ENCODE results near the gene UBE3D.
"Not testable (repeated sequence)": the region's sequence is repeated elsewhere in the genome, so short reads cannot be mapped to it uniquely, and the experiment has no call there.

Gene UBE3D

GRCh38 chr6:82909551-82909950 lies 156.1 kb downstream of the UBE3D start:
- no peak for DNase-seq

- no peak for DNase-seq
Measured at GRCh38 chr6:82908661-82909060, 157.0 kb downstream of the UBE3D start.

DNA sequence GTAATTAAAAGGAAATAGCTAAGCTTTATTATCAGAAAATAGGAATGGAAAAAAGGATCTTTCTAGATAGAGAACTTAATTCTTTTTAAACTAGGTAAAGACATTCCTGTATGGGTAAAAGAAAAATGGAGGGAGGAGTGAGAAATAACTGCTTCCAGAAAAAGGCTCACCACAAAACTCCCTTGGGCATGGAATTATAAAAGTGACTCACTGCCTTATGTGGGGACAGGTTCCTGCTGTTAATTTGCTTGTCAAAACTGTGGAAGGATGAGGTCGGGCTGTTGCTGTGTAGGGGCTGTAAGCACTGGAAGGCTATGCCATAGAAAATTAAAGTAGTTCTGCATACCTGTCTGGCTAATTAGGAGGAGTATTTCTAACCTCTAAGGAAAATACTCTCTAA lies 158.7 kb downstream of the UBE3D start:
- no peak for DNase-seq

- DNase-seq: no peak
Measured at GRCh38 chr6:82906489-82906888, 159.2 kb downstream of the UBE3D start.

DNA sequence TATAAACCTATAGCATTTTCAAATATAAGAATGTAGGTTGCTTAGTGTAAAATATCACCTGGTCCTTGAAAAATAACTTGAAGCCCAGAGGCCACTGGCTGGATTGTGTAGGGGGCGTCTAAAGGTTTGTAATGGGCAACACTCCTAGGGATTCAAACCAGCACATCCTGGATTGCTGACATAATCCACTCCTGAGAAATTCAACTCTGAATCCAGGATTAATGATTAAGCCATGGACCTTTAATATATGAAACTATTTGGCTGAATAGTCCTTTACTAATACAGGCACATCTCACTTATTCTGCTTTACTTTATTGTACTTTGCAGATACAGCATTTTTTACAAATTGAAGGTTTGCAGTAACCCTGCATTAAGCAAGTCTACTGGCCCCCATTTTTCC lies 160.8 kb downstream of the UBE3D start:
- no peak for DNase-seq

DNA sequence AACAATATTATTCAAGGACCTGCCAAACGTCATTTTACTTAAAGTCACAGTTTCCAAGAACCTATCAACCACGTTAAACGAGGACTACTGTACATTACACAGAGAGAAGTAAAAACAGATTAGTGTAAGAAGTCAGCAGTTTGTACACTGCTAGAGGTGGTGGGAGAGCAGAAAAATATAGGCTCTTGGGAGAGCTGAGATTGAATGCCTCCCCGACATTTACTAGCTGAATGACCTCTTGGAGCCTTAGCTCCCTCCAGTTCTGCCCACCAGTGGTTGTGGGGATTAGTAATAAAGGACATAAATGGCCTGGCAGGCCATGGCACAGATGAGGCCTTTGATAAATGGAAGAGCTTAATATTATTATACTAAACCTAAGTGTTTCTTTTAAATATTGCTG lies 161.4 kb downstream of the UBE3D start:
- no peak for DNase-seq

DNA sequence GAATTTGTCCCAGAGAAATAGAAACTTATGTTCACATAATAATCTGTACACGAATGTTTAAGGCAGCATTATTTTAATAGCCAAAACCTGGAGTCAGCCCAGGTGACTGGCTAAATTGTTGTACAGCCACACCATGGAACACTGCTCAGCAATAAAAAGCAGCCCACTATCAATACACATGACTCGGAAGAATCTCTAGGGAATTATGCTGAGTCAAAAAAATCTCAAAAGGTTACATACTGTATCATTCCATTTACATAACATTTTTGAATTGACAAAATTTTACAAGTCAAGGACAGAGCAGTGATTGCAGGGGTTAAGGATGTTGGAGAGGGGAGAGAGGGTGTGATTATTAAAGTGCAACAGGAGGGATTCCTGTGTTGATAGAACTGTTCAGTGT lies 163.4 kb downstream of the UBE3D start:
- DNase-seq: no peak

DNA sequence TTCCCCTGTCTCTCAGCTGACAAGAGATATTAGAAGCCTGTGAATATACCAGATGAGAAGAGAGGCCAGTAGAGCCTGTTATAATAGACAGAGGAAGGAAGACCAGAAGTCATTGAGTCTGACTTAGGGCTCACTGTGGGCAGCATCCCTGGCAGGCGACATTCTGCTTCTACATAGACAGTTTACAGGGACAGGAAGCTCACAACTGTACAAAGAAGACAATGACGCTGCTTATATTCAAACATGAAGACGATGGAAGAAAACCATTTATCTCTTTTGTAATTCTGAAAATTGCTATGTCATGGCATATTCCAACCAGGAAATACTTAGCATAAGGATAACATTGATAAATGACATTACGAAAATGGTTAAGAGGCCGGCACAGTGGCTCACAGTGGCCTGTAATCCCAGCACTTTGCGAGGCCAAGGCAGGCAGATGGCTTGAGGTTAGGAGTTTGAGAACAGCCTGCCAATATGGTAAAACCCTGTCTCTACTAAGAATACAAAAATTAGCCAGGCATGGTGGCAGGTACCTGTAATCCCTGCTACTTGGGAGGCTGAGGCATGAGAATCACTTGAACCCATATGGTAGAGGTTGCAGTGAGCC lies 170.9 kb downstream of the UBE3D start:
- DNase-seq: no peak

DNA sequence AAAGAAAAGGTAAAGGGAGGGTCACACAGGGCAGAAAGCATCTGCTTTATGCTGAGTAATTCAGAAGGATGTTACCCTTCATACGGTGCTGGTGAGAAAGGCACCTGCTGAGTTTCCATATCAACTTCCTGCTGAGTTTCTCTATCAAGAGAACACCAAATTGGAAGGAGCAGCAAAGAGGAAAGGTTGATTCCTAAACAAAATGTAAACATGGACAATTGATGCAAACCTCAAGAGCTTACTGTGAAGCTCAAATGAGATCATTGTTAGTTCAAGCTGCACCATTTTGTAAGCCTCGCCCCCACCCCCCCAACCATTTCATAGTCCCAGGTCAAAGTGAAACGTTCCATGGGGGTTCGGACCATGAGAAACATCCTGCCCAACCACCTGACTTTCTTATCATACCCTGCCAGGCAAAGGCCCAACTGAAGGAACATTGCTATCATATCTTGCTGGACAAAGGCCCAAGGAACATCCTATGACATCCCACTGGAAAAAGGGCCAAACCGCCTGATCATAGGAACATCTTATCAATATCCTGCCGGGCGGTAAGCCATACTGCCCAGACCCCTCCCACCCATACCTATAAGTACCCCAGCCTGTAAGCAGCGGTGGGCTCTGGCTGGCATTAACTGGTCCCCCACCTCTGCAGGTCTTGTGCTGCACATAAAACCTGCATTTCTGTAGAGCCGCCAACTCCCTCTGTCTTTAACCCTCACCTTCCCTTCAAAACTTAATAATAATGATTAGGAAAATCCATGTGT lies 171.6 kb downstream of the UBE3D start:
- DNase-seq: no peak

- not testable (repeated sequence) for DNase-seq
Measured at GRCh38 chr6:82891503-82891902, 174.1 kb downstream of the UBE3D start.

DNA sequence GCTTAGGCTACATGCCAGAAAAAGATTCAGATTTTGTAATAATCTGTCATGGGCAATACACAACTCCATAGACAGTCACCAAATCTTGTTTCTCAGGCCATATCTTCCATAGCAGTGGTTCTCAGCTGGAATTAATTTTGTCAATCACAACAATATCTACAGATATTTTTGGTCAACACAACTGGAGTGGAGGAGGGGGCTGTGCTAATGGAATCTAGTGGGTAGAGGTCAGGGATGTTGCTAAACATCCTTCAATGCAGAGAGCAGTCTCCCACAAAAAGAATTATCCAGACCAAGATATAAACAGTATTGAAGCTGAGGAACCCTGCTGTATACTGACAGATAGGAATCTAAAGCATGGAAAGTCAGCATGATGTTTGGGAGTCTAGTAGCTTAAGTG lies 174.6 kb downstream of the UBE3D start:
- DNase-seq: no peak

DNA sequence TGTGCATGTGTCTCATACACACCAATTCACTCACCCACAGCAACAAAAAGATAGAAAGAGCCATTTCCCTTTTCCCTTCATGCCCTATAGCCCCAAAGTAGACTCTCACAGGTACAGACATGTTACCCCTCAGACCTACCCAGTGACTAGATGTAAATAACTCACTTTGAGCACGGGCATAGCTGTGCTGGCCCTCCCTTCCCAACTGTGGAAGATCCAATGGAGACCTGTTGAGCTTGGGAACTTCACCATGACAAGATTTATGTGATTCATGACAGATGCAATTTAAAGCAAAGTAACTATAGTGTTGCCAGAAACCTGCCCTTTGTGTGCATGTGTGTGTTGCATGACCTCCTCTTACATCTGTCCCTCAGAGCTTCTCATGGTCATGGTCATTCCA lies 175.4 kb downstream of the UBE3D start:
- no peak for DNase-seq

DNA sequence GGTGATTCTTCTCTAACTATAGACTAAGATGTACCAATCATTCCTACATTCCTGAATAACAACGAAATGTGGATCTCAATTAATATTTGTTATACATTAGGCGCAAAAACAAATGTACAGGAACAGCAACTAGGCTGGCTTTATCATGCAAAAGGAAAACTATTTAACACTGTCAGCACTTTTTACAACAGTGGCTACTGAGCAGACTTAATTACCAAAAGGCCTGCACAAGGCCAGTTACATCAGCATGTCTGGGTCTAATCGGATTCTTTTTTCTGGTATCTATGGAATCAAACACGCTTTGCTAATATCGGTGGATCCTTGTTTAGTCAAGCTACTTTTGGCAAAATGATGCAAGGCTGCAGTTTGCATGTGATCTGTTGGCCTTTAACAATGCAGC lies 176.5 kb downstream of the UBE3D start:
- DNase-seq: no peak

GRCh38 chr6:82882363-82883023 lies 183.1 kb downstream of the UBE3D start:
- no peak for DNase-seq

GRCh38 chr6:82881519-82881918 lies 184.1 kb downstream of the UBE3D start:
- no peak for DNase-seq

GRCh38 chr6:82878812-82879211 lies 186.8 kb downstream of the UBE3D start:
- DNase-seq: no peak

GRCh38 chr6:82877213-82878195 lies 188.1 kb downstream of the UBE3D start:
- no peak for DNase-seq

- DNase-seq: no peak
Measured at GRCh38 chr6:82875573-82876185, 190.0 kb downstream of the UBE3D start.

GRCh38 chr6:82874867-82875266 lies 190.8 kb downstream of the UBE3D start:
- DNase-seq: no peak

DNA sequence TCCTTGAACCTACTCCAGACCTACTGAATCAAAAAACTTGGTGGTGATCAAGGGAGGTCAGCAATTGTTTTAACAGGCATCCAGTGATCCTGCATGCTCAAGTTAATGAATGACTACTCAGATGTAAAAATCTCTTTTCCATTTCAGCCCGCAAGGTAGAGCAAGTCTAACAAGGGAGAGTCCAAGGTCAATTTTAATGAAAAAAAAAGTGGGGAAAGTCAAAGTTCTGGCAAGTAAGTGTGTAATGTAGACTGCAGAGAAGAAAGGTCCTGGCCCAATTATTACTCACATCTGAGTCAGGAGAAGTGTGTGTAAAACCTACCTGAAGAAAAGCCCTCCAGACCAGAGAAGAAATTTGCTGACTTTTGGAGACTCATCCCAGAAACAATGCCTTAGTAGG lies 193.5 kb downstream of the UBE3D start:
- no peak for DNase-seq

DNA sequence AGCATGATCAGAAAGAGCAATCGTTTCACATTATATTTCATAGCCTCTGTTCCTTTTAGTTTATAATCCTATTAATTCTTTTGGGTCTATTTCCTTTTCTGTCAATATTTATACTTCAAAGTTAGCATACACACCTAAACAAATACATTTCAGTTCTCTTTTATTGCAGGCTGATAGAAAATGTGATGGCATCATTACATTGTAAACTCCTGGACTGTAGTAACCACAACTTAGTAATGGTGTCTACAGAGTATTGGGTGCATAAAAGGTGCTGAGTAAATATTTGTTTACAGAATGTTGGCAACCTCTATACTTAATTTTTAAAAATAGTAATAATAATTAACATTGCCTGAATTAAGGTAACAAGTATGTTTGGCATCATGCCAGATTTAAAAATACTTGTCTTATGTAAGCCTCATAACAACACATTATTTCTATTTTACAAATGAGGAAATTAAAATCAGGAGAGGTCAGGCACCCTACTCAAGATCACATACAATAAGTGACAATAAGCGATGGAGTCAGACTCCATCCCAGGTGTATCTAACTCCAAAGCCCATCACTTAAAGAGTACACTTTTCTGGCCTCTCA lies 195.0 kb downstream of the UBE3D start:
- no peak for DNase-seq

GRCh38 chr6:82869493-82869892 lies 196.1 kb downstream of the UBE3D start:
- DNase-seq: no peak

Data from NCI-H1694 (cell line).